ENCODE measurements around the gene LRRC49.
A peak's percentile ranks its signal among the peaks of the same experiment; 100 is the strongest.

LRRC49 gene

GRCh38 chr15:70852501-70853317 is 39.9 kb upstream of the LRRC49 start:
- Histone ChIP-seq H3K9ac (ENCODE audit: low read length) (no peak overlapping the region), H3K27ac (ENCODE audit: low read length) (no peak overlapping the region), H3K4me1 (ENCODE audit: low read length) (peaks cover 11% of the 10 kb centered on the region), H3K36me3 (replicated peaks; ENCODE audit: low read depth, low read length) (no peaks in the 10 kb centered on the region), H2AFZ (ENCODE audit: low read depth, low read length) (no peak overlapping the region), H4K20me1 (ENCODE audit: insufficient read depth, low read length) (no peaks in the 10 kb centered on the region), H3K4me3 (ENCODE audit: low read length) (no peak overlapping the region), H3K27me3 (ENCODE audit: low read depth, low read length) (peaks cover 30% of the 10 kb centered on the region), H3K79me2 (ENCODE audit: low read length) (no peaks in the 10 kb centered on the region), H3K9me3 (ENCODE audit: insufficient read depth, low read length) (no peaks in the 10 kb centered on the region), H3K4me2 (ENCODE audit: low read length) (no peak overlapping the region)
- no peak for TF ChIP-seq CTCF (IDR thresholded peaks at IDR 0.05; ENCODE audit: low read depth, low read length)
- no peak for TF ChIP-seq EZH2phosphoT487 (IDR thresholded peaks at IDR 0.05; ENCODE audit: low read depth)

- no peak overlapping the region for H2AFZ ChIP-seq (ENCODE audit: low read depth, low read length)
- TF ChIP-seq EZH2phosphoT487 (IDR thresholded peaks at IDR 0.05; ENCODE audit: low read depth), result no peak
- TF ChIP-seq CTCF (IDR thresholded peaks at IDR 0.05; ENCODE audit: low read depth, low read length), result no peak
- no peak overlapping the region for H3K4me3 ChIP-seq (ENCODE audit: low read length)
- peaks cover 28% of the 10 kb centered on the region for H3K27me3 ChIP-seq (ENCODE audit: low read depth, low read length)
- no peak overlapping the region for H3K27ac ChIP-seq (ENCODE audit: low read length)
- H3K4me2 ChIP-seq (ENCODE audit: low read length), result no peak overlapping the region
- no peak overlapping the region for H3K9ac ChIP-seq (ENCODE audit: low read length)
- H3K9me3 ChIP-seq (ENCODE audit: insufficient read depth, low read length), result no peaks in the 10 kb centered on the region
- H3K36me3 ChIP-seq (replicated peaks; ENCODE audit: low read depth, low read length), result no peaks in the 10 kb centered on the region
- H3K4me1 ChIP-seq (ENCODE audit: low read length), result peaks cover 11% of the 10 kb centered on the region
- H3K79me2 ChIP-seq (ENCODE audit: low read length), result no peaks in the 10 kb centered on the region
- H4K20me1 ChIP-seq (ENCODE audit: insufficient read depth, low read length), result no peaks in the 10 kb centered on the region
Observed at GRCh38 chr15:70853318-70853972, 39.2 kb upstream of the LRRC49 start.

- Histone ChIP-seq H3K27ac (ENCODE audit: low read length) (no peak within 1 kb of the TSS), H3K27me3 (ENCODE audit: low read depth, low read length) (peaks cover 28% of the 10 kb centered on the region), H3K9me3 (ENCODE audit: insufficient read depth, low read length) (no peaks in the 10 kb centered on the region), H3K79me2 (ENCODE audit: low read length) (no peaks in the 10 kb centered on the region), H2AFZ (ENCODE audit: low read depth, low read length) (no peak within 1 kb of the TSS), H4K20me1 (ENCODE audit: insufficient read depth, low read length) (no peaks in the 10 kb centered on the region), H3K36me3 (replicated peaks; ENCODE audit: low read depth, low read length) (no peaks in the 10 kb centered on the region), H3K4me2 (ENCODE audit: low read length) (no peak within 1 kb of the TSS), H3K4me3 (ENCODE audit: low read length) (no peak within 1 kb of the TSS), H3K9ac (ENCODE audit: low read length) (no peak within 1 kb of the TSS), H3K4me1 (ENCODE audit: low read length) (peaks cover 11% of the 10 kb centered on the region)
- TF ChIP-seq CTCF (IDR thresholded peaks at IDR 0.05; ENCODE audit: low read depth, low read length) (no peak), EZH2phosphoT487 (IDR thresholded peaks at IDR 0.05; ENCODE audit: low read depth) (no peak)
Observed at GRCh38 chr15:70853973-70854665, 38.5 kb upstream of the LRRC49 start, which contains the start of gene LARP6. LARP6 (minus strand) TSS chr15:70854157; CDS start chr15:70854088, 69 bp downstream.

- no peaks in the 10 kb centered on the region for H3K36me3 ChIP-seq (replicated peaks; ENCODE audit: low read depth, low read length)
- no peak for TF ChIP-seq EZH2phosphoT487 (IDR thresholded peaks at IDR 0.05; ENCODE audit: low read depth)
- TF ChIP-seq CTCF (IDR thresholded peaks at IDR 0.05; ENCODE audit: low read depth, low read length), result peak; percentile 11; the same call in 1 of the 2 replicates
- no peaks in the 10 kb centered on the region for H3K79me2 ChIP-seq (ENCODE audit: low read length)
- no peaks in the 10 kb centered on the region for H3K9me3 ChIP-seq (ENCODE audit: insufficient read depth, low read length)
- no peak overlapping the region for H3K4me2 ChIP-seq (ENCODE audit: low read length)
- H3K4me1 ChIP-seq (ENCODE audit: low read length), result peaks cover 11% of the 10 kb centered on the region
- H2AFZ ChIP-seq (ENCODE audit: low read depth, low read length), result no peak overlapping the region
- no peaks in the 10 kb centered on the region for H4K20me1 ChIP-seq (ENCODE audit: insufficient read depth, low read length)
- H3K9ac ChIP-seq (ENCODE audit: low read length), result no peak overlapping the region
- H3K27ac ChIP-seq (ENCODE audit: low read length), result no peak overlapping the region
- H3K27me3 ChIP-seq (ENCODE audit: low read depth, low read length), result peaks cover 25% of the 10 kb centered on the region
- no peak overlapping the region for H3K4me3 ChIP-seq (ENCODE audit: low read length)
Observed at GRCh38 chr15:70854666-70854976, 38.0 kb upstream of the LRRC49 start.
